ENCODE measurements around the gene TSC22D3.
"Not testable (repeated sequence)": the region's sequence is repeated elsewhere in the genome, so short reads cannot be mapped to it uniquely, and the experiment has no call there.

TSC22D3 gene

DNA sequence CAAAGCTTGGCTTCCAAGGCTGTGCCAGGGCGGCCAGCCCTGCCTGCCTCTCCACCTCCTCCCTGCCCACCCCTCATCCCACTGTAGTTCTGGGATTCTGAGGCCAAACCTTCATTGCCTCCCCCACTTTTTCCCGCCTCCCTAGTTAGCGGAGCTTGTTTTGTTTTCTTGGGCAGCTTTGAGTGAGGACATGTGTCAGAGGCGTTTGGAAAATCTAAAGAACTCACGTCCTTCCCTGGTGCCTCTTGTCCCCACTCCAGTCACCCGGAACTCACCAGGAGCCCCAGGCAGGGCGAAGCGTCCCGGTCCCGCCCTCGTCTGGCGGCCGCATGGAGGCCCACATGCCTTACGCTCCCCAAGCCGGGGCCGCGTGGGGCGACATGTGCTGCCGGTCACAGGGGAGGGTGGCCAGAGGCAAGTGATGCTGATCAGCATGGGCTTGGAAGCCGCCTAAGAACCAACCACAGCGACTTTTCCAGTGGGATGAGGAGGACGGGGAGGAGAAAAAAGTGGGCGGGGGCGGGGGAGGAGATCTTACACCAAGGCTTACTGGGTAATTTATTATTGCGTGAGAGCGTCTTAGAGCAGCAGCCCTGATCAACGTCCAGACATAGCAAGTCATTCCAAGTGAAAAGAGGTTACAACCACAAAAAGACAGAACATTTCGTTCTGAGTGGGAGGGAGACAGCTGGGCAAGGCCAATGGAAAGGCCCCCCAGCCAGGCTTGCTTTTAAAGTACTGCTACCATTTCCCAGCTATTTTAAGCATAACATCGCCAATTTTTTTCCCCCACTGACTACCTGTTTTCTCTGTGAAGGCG is 98.8 kb downstream of the TSC22D3 start:
- DNase-seq: peak; percentile 67

- peak; percentile 12 for DNase-seq
These were observed 99.6 kb downstream of the TSC22D3 start for GRCh38 chrX:107675823-107676555.

DNA sequence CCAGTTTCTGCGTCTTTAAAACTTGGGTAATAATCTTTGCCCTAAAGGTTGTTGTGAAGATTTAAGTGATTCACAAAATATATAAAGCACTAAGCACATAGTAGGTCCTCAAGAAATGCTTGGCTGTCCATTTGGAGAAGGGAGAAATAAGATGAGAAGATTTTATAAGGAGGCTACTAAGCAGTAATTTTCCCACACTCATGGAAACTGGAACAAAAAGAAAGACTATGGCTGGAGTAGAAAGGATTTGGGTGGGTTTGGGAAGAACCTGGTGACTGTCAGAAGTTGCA is 100.3 kb downstream of the TSC22D3 start:
- DNase-seq: no peak

- DNase-seq: peak; percentile 11
These were observed 100.9 kb downstream of the TSC22D3 start for GRCh38 chrX:107674480-107675364.

DNA sequence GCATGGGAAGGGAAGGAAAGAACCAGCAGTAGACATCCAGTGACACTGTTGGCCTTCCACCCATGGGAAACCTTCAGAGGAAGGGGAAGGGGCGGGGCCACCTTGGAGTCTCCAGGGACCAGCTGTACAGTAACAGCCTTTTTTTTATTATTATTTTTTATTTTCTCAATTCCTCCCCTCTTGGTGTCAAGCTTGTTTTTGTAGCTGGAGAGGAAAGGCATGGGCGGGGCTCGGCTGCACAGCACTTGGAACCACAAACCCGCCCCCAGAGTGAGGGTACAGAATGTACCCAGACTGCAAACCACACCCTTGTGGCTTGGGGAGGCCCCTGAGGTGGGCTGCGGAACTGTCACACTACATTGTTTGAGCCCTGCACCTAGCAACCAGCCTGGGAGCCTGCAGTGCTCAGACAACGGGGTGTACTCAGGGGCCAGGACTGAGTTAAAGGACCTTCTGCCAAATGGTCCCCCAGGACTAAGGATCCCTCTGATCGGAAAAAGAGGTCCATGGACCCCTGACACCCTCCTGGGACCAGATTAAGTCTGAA is 101.6 kb downstream of the TSC22D3 start:
- DNase-seq: peak; percentile 83

DNA sequence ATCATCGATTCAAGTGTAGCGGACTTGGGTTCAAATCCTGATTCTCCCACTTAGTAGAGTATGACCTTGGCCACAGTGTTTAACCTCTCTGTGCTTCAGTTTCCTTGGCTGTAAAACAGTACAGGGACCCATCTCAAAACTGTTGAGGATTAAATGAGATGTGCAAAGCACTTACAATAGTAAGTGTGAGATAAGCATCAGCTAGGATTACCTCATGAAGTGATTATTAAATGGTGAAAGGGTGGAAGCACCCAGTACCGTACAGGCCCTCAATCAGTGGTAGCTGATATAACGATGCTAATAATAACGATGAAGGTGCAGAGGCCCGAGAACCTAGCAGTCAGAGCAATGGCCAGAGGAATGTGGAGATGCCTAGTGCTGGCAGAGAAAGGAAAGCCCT is 102.2 kb downstream of the TSC22D3 start:
- no peak for DNase-seq

DNA sequence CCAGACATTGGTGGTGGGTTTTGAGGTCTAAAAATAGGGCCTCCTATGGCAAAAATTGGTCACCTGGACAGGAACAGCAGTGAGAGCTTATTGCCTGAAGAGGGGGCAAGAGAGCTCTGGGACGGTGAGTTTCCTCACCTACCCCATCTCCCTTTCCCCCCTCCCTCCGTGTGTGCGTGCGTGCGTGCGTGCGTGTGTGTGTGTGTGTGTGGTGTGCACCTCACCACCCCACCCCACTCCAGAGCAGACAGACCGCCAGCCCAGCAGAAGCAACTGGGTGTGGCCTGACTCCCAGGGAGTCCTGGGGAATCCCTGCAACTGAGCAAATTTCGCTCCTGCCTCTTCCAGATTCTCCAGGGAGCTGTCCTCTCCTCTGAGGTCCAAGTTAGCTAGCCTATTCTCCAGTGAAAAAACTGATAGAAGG is 102.6 kb downstream of the TSC22D3 start:
- DNase-seq: peak; percentile 73

DNA sequence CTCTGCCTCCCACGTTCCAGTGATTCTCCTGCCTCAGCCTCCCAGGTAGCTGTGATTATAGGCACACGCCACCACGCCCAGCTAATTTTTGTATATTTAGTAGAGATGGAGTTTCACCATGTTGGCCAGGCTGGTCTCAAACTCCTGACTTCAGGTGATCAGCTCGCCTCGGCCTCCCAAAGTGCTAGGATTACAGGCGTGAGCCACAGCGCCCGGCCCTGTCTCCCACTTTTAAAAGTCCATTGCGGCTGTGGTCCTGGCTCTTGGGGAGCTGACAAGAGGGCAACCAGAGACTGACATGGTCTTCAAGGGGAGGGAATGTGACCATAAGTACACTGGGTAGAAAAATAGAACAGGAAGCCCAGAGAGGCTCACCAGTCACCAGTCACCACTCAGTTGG is 104.3 kb downstream of the TSC22D3 start:
- DNase-seq: not testable (repeated sequence)

- DNase-seq: no peak
These were observed 105.5 kb downstream of the TSC22D3 start for GRCh38 chrX:107669885-107670628.

DNA sequence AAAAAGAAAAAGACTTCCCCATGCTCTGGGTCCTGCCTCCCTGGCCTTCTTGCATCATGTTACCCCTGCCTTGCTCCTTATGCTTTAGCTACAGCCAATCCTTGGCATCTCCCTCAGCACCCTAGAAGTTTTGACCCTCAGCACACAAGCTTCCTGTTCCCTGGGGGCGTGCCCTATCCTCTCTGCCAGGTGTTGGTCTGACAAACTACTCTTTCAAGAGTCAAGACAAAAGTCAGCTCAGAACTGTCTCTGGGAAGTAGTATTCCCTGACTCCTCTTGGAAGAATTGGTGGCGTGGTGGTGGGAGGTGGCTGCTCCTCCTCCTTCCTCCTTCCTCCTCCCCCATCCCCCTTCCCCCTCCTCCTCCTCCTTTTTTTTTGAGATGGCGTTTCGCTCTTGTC is 106.3 kb downstream of the TSC22D3 start:
- DNase-seq: no peak

- DNase-seq: not testable (repeated sequence)
These were observed 106.9 kb downstream of the TSC22D3 start for GRCh38 chrX:107668710-107669109.

GRCh38 chrX:107667426-107667825 is 108.2 kb downstream of the TSC22D3 start:
- no peak for DNase-seq

GRCh38 chrX:107666931-107667330 is 108.7 kb downstream of the TSC22D3 start:
- DNase-seq: no peak
